ENCODE data around the gene DACT3. TPM values are rescaled to one million over a fixed set of nuclear protein-coding genes. Genes with fewer than 3 reads are reported as not detected.

The DACT3 gene
- total RNA-seq, 6 donors from 2014 or later = 1.8 to 12.0 (median 4.0) TPM

DNA sequence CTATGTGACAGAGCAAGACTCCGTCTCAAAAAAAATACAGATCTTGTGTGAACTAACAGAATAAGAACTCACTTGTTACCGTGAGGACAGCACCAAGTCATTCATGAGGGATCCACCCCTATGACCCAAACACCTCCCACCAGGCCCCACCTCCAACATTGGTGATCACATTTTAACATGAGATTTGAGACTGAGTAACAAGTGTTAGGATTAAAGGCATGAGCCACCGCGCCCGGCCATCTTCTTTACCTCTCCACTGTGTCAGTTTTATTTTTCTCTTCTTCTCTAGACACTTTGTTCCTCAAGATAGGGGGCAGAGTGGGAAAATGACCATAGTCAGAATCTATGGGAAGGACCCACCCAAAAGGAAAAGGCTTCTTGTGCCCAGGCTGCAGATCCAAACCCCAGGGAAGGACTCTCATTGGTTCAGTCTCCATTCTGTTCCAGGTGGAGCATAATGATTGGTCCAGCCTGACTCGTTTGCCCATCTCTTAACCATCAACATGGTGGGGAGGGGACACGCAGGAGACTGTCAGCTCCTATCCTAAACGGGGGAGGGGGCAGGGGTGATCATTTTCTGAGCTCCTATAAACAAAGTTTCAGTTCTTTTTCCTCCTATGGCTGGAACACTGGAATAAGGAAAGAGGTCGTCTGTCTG, 61.1 kb downstream of the DACT3 start:
- Histone ChIP-seq H3K27me3 (no peaks in the 10 kb centered on the region), H3K4me3 (peak overlapping the region; percentile 21 to 100 (median 88)), H3K27ac (peak overlapping the region; percentile 97 to 99 (median 98)), H3K9me3 (no peaks in the 10 kb centered on the region), H3K4me1 (peaks cover 23 to 32% (median 25%) of the 10 kb centered on the region in 4 donors), H3K36me3 (no peaks in the 10 kb centered on the region)
- ATAC-seq (ENCODE audit: low FRiP score in 2 of 2) (no peak), DNase-seq (no peak)
- WGBS, 2 donors = 65 to 77% methylated on average over 8 to 9 of the region's 9 CpGs
- TF ChIP-seq EP300 (IDR thresholded peaks at IDR 0.05) (no peak), POLR2AphosphoS5 (IDR thresholded peaks at IDR 0.05) (no peak), POLR2A (IDR thresholded peaks at IDR 0.05) (no peak), CTCF (IDR thresholded peaks at IDR 0.05) (no peak)

GRCh38 chr19:46598372-46598917, 62.5 kb downstream of the DACT3 start:
- 95 to 98% methylated on average over 4 of the region's 4 CpGs for WGBS, 2 donors
- TF ChIP-seq EP300 (IDR thresholded peaks at IDR 0.05) (no peak), POLR2A (IDR thresholded peaks at IDR 0.05) (no peak), CTCF (IDR thresholded peaks at IDR 0.05) (no peak), POLR2AphosphoS5 (IDR thresholded peaks at IDR 0.05) (no peak)
- DNase-seq (no peak), ATAC-seq (ENCODE audit: low FRiP score in 2 of 2) (no peak)
- H3K9me3 ChIP-seq = no peaks in the 10 kb centered on the region
- H3K4me3 ChIP-seq = no peak overlapping the region
- peaks cover 11 to 24% (median 16%) of the 10 kb centered on the region in 4 donors for H3K4me1 ChIP-seq
- no peaks in the 10 kb centered on the region for H3K36me3 ChIP-seq
- H3K27me3 ChIP-seq = no peaks in the 10 kb centered on the region
- no peak overlapping the region for H3K27ac ChIP-seq

Small RNA genes within 50 kb of the gene (small RNA-seq; reads per million reads assigned to genes)
- gene MIR320E (0 to 0.22 (median 0.16) reads per million in 4 donors), gene RN7SL364P (0 reads per million in 4 donors)

Other genes starting within 250 kb of the DACT3 start
- 10 to 100 TPM in 2 of 6 donors, 1 to 10 TPM in 4; 6.0 to 14.3 (median 8.3) TPM for gene CCDC8, start 247.6 kb downstream of the DACT3 start, total RNA-seq
- gene PNMA8C, start 232.2 kb downstream of the DACT3 start, total RNA-seq = under 1 TPM in 2 of 6 donors, not detected in 4; under 0.01 to 0.27 TPM
- 1 to 10 TPM in 5 of 6 donors, under 1 TPM in 1; 0.61 to 4.8 (median 2.2) TPM for gene PNMA8A, start 189.6 kb downstream of the DACT3 start, total RNA-seq
- gene PNMA8B, start 165.3 kb downstream of the DACT3 start, total RNA-seq = 1 to 10 TPM in 4 of 6 donors, under 1 TPM in 2; 0.39 to 2.7 (median 1.6) TPM
- gene CALM3, start 59.9 kb downstream of the DACT3 start, total RNA-seq = 100 to 1,000 TPM in 4 of 6 donors, 10 to 100 TPM in 2; 74.4 to 176 (median 123) TPM
- 10 to 100 TPM in 3 of 6 donors, 1 to 10 TPM in 3; 6.4 to 26.0 (median 11.1) TPM for gene PTGIR, start 36.1 kb downstream of the DACT3 start, total RNA-seq
- gene GNG8, start 25.0 kb downstream of the DACT3 start, total RNA-seq = not detected
- 10 to 100 TPM; 25.2 to 65.4 (median 50.3) TPM for gene PRKD2, start 55.9 kb upstream of the DACT3 start, total RNA-seq
- 10 to 100 TPM; 16.6 to 26.2 (median 19.3) TPM for gene FKRP, start 84.9 kb upstream of the DACT3 start, total RNA-seq
- gene STRN4, start 85.3 kb upstream of the DACT3 start, total RNA-seq = 100 to 1,000 TPM in 2 of 6 donors, 10 to 100 TPM in 4; 59.8 to 168 (median 83.7) TPM
- 100 to 1,000 TPM in 2 of 6 donors, 10 to 100 TPM in 4; 52.4 to 147 (median 83.9) TPM for gene SLC1A5, start 127.4 kb upstream of the DACT3 start, total RNA-seq
- 100 to 1,000 TPM in 3 of 6 donors, 10 to 100 TPM in 3; 59.7 to 149 (median 113) TPM for gene AP2S1, start 189.7 kb upstream of the DACT3 start, total RNA-seq
- gene ARHGAP35, start 199.8 kb upstream of the DACT3 start, total RNA-seq = 10 to 100 TPM; 56.0 to 80.6 (median 65.7) TPM

Measured in upper lobe of left lung (tissue), 6 donors.